Stimulated activated CD8-positive, alpha-beta memory T cell treated with anti-CD3 and anti-CD28 coated beads, Interleukin-4, amount 100 ng/mL, for 1 hour (primary cell): ENCODE results near the gene GMEB2.
"Not testable (repeated sequence)": the region's sequence is repeated elsewhere in the genome, so short reads cannot be mapped to it uniquely, and the experiment has no call there.

Source experiments
- DNase-seq, 2 donors: peaks; one replicate each; pipeline ENCODE4 v3.0.0-alpha.2; 2020; ENCODE audit warnings: low read depth in 2 of 2, low spot score in 1 of 2

The GMEB2 gene

DNA sequence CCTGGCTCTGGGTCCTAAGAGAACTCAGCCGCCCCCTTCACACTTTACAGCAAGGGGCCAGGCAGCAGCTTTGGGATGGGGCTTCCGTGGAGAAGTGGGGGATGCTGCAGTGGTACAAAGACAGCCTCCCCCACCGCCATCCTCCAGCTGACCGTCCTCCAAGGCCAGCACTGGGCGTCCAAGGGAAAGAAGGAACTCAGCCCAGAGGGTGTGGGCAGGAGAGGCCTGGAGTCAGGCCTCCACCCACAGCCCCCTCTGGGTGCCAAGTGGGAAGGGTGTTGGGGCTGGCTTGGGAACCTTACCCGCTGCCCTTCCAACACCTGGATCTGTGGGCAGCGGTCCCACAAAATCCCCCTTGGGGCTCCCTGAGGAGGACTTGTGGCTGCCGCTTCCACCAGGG lies 13.2 kb upstream of the GMEB2 start:
- DNase-seq, result no peak

DNA sequence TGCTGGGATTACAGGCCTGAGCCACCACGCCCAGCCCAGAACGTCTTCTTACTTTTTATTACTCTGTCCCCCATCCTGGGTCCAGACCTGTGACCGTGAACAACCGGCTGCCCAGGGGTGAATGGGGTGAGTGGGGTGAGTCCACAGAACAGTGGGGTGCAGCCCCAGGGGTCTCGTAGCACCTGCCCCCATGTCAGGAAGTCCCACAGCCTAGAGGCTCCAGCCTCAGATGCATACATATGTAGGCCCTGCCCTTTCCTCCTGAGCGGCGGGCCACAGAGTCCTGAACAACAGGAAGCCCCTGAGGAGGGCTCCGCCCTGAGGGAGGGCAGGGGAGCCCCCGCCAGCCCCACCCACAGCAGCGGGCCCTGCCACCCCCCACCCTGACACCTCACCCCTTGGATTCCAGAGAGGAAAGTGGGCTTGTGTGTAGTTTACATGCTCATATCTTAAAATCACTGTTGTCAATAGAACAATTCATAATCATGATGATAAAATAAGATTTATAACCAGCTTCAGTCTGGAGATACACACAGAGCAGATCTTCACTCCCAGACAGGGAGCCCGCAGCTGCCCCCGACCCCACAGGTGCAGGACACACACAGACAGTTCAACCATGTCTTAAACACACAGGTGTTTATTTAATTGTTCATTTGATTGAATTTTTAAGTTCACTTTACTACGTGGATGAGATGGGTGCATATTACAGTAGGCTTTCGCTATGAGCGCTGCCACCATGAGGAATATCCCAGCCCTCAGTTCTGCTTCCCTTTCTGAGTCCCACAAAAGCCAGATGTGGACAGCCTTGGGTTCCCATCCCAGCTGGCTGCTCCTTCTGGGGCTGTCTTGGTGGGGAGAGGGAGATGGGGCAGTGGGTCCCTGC lies 12.4 kb upstream of the GMEB2 start:
- DNase-seq, result peak in 1 of 2 donors; percentile 54

DNA sequence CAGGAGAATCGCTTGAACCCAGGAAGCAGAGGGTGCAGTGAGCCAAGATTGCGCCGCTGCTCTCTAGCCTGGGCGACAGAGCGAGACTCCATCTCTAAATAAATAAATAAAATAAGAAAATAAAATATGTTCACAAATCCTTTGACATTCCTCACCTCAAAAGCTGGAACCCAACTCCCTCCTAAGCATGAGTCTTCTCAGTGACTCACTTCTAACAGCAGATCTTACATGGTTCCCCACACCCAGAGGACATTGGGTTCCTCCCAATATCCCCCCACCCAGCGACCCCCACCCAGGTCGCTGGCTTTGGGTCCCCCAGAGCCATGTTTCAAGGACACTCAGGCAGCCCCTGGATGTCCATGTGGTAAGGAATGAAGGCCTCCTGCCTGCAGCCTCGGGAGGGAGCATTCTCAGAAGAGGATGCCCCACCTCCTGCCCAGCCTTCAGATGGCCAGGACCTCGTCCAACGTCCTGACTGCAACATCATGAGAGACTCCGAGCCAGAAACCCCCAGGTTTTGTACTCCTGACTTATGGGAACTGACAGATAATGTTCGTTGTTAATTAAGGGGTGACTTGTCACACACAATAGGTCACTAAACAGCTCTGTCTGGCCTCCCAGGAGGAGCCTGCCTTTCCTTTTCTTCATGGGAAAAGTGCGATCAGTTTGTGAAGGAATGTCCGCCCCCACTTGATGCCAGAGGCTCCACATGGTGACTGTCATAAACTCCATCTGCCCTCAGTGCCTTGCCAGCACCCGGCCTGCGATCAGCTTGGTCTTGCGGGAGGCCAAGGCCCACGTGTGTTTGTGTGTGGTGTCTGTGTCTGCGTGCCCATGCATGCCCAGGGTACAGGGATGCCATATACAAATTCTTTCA lies 10.1 kb upstream of the GMEB2 start:
- DNase-seq, result no peak

DNA sequence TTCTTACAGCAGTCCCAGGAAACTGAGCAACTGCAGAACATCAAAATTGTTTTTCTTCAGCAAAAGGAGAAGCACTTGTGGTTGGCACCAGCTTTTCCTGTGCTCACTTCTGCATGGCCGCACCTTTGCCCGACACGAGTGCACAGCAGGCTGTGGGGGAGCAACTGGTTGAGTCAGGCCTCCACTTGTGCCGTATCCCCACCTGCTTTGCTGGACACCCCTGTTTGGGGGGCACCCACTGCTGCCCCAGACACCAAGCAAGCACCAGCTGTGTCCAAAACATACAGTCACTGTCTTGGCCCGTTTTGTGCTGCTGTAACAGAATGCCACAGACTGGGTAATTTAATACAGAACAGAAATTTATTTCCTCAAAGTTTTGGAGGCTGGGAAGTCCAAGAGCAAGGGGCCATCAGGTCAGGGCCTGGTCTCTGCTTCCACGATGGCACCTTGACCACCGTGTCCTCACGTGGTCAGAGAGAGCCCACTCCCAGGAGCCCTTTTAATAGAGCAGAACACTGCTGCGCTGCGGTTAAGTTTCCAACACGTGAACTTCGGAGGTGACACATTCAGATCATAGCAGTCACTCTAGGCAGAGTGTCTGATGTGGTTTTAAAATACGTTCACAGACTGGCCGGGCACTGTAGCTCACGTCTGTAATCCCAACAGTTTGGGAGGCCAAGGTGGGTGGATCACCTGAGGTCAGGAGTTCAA lies 8.7 kb upstream of the GMEB2 start:
- DNase-seq, result peak in 1 of 2 donors; percentile 59

DNA sequence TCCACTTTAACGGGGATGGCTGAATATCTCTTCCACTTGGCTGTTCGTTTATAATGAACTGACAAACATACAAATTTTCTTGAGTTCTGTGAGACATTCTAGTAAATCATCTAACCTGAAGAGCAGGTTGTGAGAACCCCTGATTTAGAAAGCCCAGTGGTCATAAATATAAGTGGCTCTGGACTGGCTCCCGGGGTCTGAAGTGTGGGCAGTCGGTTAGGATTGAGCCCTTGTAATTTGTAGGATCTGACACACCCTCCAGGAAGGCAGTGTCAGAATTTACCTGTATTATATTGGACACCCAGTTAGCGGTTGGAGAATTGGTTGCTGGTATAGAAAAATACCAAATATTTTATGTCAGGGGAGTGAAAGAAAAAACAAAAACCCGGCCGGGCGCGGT lies 6.8 kb upstream of the GMEB2 start:
- no peak for DNase-seq

DNA sequence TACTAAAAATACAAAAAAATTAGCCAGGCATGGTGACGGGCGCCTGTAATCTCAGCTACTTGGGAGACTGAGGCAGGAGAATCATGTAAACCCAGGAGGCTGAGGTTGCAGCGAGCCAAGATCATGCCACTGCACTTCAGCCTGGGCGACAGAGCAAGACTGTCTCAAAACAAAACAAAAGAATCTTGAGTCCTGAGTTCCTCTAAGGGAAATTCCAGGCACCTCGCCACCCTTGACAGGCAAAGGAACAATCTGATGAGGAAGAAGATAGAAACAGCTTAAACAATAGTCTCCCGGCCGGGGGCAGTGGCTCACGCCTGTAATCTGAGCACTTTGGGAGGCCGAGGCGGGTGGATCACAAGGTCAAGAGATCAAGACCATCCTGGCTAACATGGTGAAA lies 4.5 kb upstream of the GMEB2 start:
- DNase-seq, result not testable (repeated sequence)

DNA sequence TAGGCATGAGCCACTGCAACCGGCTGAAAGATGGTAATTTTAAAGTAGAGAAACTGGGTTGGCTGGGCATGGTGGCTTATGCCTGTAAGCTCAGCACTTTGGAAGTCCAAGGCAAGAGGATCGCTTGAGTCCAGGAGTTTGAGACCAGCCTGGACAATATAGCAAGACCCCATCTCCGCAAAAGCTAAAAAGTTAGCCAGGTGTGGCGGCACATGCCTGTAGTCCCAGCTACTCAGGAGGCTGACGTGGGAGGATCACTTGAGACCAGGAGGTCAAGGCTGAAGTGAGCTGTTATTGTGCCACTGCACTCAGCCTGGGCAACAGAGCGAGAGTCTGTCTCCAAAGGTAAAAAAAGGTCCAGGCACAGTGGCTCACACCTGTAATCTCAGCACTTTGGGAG lies 4.1 kb upstream of the GMEB2 start:
- DNase-seq, result not testable (repeated sequence)

DNA sequence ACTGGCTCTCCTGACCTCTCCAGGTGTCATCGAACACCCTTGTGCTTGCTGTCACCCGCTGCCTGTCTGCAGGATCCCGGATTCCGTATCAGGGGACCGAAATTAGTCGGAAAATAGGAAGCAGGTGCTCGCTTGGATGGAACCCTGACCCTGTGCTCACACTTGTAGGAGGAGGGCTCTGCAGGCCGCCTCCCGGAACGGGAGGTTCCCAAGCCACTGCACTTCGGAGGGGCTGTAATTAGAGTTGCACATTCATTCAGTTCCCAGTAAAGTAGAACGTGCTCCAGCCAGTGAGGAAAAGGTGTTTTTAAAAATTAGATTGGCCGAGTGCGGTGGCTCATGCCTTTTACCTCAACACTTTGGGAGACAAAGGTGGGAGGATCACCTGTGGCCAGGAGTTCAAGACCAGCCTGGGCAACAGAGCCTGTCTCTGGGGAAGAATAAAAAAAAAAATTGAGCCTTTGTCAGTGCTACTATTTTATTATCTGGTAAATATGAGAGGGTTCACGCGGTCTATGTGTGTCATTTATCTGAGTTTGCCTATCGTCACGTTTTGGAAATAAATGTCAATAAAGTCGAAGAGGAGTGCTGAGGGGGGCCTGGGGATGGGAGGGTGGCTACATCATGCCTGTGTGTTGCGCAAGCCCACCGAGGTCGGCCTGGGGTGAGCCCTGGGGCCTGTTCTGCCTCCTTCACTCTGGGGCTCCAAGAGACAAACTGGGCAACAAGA lies 1.5 kb upstream of the GMEB2 start:
- no peak for DNase-seq

DNA sequence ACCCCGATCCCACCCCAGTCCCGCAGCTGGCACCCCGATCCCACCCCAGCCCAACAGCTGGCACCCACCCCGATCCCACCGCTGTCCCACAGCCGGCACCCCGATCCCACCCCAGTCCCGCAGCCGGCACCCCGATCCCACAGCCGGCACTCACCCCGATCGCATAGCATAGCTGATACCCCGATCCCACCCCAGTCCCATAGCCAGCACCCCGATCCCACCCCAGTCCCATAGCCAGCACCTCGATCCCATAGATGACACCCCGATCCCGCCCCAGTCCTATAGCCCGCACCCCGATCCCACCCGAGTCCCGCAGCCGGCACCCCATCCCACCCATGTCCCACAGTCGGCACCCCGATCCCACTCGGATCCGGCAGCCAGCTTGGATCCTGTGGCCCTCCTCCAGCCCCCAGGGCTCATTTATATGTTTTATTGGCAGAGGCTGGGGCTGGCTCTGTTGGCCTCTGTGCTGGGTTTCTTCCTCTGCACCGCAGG lies 897 bp upstream of the GMEB2 start:
- no peak for DNase-seq

DNA sequence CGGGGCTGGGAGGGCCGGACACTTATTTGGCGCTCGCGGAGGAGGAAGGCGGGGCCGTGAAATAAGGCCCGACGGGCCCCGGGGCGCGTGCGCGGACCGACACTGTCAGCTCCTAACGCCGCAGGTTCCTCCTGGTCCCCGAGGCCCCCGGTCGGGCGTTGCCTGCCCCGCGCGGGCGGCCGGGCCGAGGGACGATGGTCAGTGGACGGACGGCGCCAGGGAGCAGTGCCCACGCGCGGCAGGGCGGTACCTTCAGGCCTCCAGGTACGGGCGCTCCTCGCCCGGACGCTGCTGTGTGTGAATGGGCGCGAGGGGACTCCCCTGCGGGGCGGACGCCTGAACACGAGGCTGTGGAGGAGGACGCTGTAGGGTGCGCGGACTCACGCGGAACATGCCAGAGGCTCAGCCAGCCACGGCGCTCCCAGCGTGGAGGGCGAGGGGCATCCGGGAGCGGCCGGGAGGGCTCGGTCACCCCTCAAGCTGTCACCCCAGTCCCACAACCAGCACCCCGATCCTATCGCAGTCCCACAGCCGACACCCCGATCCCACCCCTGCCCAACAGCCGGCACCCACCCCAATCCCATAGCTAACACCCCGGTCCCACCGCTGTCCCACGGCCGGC lies 339 bp upstream of the GMEB2 start:
- peak; percentile 82 to 89 for DNase-seq

DNA sequence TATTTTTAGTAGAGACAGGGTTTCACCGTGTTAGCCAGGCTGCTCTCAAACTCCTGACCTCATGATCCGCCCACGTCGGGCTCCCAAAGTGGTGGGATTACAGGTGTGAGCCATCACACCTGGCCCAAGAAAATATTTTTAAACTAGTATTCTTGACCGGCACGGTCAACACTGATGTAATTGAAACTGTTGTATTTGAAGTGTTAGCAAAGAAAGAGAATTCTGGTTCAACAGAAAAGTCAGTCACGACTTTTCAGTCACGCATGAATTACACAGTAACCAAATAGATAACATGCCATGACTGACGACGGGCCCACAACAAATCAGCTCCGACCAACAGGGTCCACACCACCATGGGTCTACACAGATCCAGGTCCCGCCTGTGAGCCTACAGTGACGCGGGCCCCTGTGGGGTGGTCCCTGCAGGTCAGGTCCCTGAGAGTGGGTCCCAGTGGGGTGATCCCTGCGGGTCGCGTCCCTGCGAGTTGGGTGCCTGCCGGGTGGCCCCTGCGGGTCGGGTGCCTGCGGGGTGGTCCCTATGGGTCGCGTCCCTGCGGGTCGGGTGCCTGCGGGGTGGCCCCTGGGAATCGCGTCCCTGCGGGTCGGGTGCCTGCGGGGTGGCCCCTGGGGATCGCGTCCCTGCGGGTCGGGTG lies 1.0 kb downstream of the GMEB2 start:
- no peak for DNase-seq

DNA sequence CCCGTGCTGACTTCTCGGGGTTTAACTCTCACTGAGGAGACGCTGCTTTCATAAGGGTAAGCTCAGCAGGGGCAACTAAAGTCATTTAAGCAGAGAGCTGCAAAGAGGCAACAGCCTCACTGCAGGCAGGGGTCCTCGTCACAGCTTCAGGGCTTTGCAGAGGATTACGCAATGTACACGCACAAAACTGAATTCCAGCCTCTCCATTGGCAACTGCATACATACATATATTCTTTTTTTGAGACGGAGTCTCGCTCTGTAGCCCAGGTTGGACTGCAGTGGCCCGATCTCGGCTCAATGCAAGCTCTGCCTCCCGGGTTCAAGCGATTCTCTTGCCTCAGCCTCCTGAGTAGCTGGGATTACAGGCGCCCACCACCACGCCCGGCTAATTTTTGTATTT lies 2.4 kb downstream of the GMEB2 start:
- no peak for DNase-seq

DNA sequence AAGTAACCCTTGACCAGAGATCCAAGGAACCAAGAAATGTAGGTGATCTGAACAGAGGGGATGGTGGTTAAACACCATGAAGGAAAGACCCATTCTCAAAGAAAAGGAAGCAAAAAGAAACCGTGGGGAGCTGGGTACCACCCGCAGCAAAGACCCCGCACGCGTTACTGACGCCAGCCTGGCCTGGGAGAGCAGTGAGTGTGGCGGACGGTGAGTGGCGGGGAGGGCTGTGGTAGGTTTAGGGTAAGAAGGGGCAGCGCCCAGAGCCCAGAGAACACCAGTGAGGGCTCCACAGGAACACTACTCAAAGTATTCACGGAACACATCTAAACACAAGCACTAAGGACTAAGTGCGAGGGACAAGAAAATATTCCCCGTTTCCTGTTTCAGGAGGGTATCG lies 4.2 kb downstream of the GMEB2 start:
- DNase-seq, result no peak

DNA sequence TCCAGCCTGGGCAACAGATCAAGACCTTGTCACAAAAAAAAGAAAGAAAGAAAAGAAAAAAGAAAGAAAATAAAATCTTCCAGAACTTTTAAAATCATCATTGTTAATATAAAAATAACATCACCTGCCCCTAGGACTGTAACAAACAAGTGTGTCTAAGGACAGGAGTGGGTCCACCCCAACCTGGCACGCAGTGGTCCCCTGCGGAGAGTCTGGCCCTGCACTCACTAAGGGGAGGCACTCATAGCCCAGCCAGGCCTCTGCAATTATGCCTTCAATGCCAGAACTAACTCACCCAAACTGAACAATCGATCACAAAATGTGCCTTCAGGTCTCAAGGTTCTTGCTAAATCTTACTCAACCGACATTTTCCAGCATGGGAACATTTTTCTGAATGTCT lies 4.8 kb downstream of the GMEB2 start:
- no peak for DNase-seq

DNA sequence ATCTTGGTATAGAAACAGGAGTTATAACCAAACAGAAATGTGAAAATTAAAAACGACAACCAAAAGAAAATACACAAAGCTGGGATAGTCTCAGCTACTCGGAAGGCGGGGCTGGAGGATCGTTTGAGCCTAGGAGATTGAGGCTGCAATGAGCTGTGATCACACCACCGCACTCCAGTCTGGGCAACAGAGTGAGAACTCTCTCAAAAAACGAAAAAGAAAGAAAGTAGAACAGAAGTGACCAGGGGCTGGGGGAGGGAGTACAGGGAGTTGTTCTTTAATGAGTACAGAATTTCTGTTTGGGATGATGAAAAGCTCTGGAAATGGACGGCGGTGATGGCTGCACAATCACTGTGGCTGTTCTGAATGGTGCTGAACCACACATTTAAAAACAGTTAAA lies 5.9 kb downstream of the GMEB2 start:
- DNase-seq, result no peak

DNA sequence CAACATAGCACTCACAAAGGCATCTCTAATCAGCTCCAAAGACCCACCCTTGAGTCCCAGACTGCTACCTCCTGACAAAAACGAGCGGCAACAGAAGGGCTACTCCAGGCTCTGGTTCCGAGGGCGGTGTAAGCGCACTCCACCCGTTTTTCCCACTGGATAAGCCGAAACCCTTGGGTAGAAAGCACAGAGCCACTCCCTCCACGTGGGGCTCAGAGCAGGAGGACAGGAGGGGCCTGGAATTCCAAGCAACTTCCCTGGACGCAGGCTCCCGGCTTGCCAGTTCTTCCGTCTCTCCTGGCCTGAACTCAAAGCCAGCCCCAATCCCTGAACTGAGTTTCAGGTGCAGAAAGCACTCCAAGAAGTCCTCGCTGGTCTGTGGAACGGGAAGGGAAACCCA lies 7.4 kb downstream of the GMEB2 start:
- no peak for DNase-seq

DNA sequence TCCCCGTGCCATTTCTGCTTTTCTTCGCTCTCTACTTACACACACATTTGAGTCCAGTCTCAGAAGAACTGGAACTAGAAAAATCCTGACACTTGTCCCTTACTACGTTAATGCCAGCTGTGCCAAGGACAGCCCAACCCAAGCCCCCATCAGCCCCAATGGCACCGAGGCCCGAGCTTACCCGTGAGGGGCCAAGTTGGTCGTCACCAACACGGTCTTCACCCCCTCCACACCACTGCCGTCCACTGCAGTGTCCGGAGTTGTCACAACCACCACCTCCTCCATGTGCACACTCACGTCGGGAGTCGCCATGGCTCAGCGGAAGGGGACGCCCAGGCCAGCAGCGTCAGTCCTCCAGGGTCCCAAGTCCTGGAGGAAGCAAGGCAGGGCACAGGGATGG lies 7.8 kb downstream of the GMEB2 start:
- DNase-seq, result no peak

DNA sequence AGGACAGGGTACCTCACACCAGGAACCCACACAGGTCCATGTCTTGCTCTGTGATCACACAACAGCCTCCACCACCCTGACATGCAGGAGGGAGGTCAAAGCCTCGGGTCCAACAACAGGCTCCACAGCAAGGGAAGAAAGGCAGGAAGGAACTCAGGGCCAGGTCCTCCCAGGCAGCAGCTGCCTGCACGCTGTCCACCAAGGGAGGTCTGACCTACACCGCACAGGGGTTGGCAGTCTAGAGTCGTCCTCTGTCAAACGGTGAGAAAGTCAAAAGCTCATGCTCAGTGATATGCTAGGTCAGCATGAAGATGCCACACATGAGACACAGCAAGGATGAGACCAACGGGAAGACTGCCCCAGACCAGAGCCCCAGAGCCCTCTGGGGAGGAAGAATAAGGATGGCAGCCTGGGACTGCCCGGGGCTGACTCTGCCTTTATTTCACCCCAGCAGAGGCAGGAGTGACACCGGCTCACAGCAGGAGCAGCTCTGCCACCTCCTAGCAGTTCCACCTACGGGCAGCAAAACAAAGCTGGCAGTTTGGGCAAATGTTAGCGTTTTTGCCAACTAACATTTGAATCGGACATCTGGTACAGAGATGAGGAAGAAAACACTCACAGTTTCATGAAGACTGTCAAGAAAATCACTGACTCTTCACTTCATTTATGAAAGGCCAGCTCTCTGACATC lies 8.5 kb downstream of the GMEB2 start:
- no peak for DNase-seq

DNA sequence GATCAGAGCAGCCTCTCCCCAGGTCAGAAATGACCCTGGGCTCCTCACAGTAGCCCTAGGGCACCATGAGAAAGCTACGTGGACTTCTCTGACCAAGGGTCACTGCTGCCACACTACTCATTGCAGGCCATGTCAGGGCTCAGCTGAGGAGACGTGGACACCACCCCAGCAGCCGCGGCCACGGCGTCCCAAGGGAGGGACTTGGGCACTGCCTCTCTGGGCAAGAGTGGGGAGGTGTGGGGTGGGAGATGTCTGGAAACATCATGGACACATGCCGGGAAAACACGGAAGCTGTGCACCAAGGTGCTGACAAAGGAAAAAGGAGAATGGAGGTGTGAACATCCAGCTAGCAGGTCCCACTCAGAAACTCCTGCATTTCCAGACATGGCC lies 9.0 kb downstream of the GMEB2 start:
- DNase-seq, result no peak
